ENCODE measurements around the gene SLC16A12. TPM values are rescaled to one million over a fixed set of nuclear protein-coding genes. Genes with fewer than 3 reads are reported as not detected.
A peak's percentile ranks its signal among the peaks of the same experiment; 100 is the strongest.

Gene SLC16A12
- total RNA-seq, 1 experiment from 2014 or later: 0.09 TPM

GRCh38 chr10:89553064-89553734 is 17.8 kb upstream of the SLC16A12 start:
- DNase-seq (ENCODE audit: unreplicated experiment): peak; percentile 84
- intact Hi-C loops (cut with micrococcal nuclease): no loop called here
- Mint-ChIP-seq H3K27ac (ENCODE audit: low read depth, unreplicated experiment) (peak overlapping the region; percentile 90), H3K9me3 (ENCODE audit: unreplicated experiment) (no peaks in the 10 kb centered on the region), H3K4me3 (ENCODE audit: unreplicated experiment) (no peak overlapping the region), H3K36me3 (ENCODE audit: insufficient read depth, unreplicated experiment) (no peaks in the 10 kb centered on the region), H3K27me3 (ENCODE audit: insufficient read depth, unreplicated experiment) (no peaks in the 10 kb centered on the region), H3K4me1 (ENCODE audit: insufficient read depth, unreplicated experiment) (peaks cover 47% of the 10 kb centered on the region)
- no TSS peak for BruUV-seq (replicated peaks)
- ChIA-PET CTCF (interaction anchor here (0.7 to 4.9 kb wide), 5 partner anchors 9 to 135 kb away, joined by 3 to 28 read pairs (median 3); no protein-coding TSS in a partner anchor), POLR2A (interaction anchor here (0.8 to 6.9 kb wide), 16 partner anchors 9 to 302 kb away, joined by 3 to 48 read pairs (median 4); partner anchors contain the start of gene LIPA)
- TF ChIP-seq CTCF (IDR thresholded peaks at IDR 0.05; ENCODE audit: unreplicated experiment): no peak

GRCh38 chr10:89552213-89552612 is 16.8 kb upstream of the SLC16A12 start:
- no TSS peak for BruUV-seq (replicated peaks)
- Mint-ChIP-seq H3K4me1 (ENCODE audit: insufficient read depth, unreplicated experiment) (peaks cover 47% of the 10 kb centered on the region), H3K4me3 (ENCODE audit: unreplicated experiment) (no peak overlapping the region), H3K36me3 (ENCODE audit: insufficient read depth, unreplicated experiment) (no peaks in the 10 kb centered on the region), H3K9me3 (ENCODE audit: unreplicated experiment) (no peaks in the 10 kb centered on the region), H3K27me3 (ENCODE audit: insufficient read depth, unreplicated experiment) (no peaks in the 10 kb centered on the region), H3K27ac (ENCODE audit: low read depth, unreplicated experiment) (no peak overlapping the region)
- no peak for TF ChIP-seq CTCF (IDR thresholded peaks at IDR 0.05; ENCODE audit: unreplicated experiment)
- no peak for DNase-seq (ENCODE audit: unreplicated experiment)
- intact Hi-C loops (cut with micrococcal nuclease): no loop called here
- POLR2A ChIA-PET: interaction anchor here (1.4 to 6.9 kb wide), 8 partner anchors 19 to 301 kb away, joined by 4 to 48 read pairs (median 9); partner anchors contain the start of gene LIPA
- CTCF ChIA-PET: interaction anchor here (0.8 to 4.9 kb wide), 3 partner anchors 86 to 129 kb away, joined by 3 to 28 read pairs (median 3); no protein-coding TSS in a partner anchor

- ChIA-PET CTCF (interaction anchor here (1.9 to 4.9 kb wide), 2 partner anchors 12 to 84 kb away, joined by 7 to 28 read pairs; no protein-coding TSS in a partner anchor), POLR2A (interaction anchor here (0.7 to 6.9 kb wide), 6 partner anchors 18 to 121 kb away, joined by 3 to 48 read pairs (median 14); no protein-coding TSS in a partner anchor)
- Mint-ChIP-seq H3K9me3 (ENCODE audit: unreplicated experiment) (no peaks in the 10 kb centered on the region), H3K36me3 (ENCODE audit: insufficient read depth, unreplicated experiment) (no peaks in the 10 kb centered on the region), H3K27ac (ENCODE audit: low read depth, unreplicated experiment) (no peak overlapping the region), H3K4me1 (ENCODE audit: insufficient read depth, unreplicated experiment) (peaks cover 37% of the 10 kb centered on the region), H3K27me3 (ENCODE audit: insufficient read depth, unreplicated experiment) (no peaks in the 10 kb centered on the region), H3K4me3 (ENCODE audit: unreplicated experiment) (no peak overlapping the region)
- intact Hi-C loops (cut with micrococcal nuclease): no loop called here
- BruUV-seq (replicated peaks): no TSS peak
- DNase-seq (ENCODE audit: unreplicated experiment): peak; percentile 47
- no peak for TF ChIP-seq CTCF (IDR thresholded peaks at IDR 0.05; ENCODE audit: unreplicated experiment)
These were observed 15.1 kb upstream of the SLC16A12 start for GRCh38 chr10:89550509-89550908.

- Mint-ChIP-seq H3K27ac (ENCODE audit: low read depth, unreplicated experiment) (peak overlapping the region; percentile 24), H3K27me3 (ENCODE audit: insufficient read depth, unreplicated experiment) (no peaks in the 10 kb centered on the region), H3K4me3 (ENCODE audit: unreplicated experiment) (no peak overlapping the region), H3K9me3 (ENCODE audit: unreplicated experiment) (no peaks in the 10 kb centered on the region), H3K4me1 (ENCODE audit: insufficient read depth, unreplicated experiment) (peaks cover 35% of the 10 kb centered on the region), H3K36me3 (ENCODE audit: insufficient read depth, unreplicated experiment) (no peaks in the 10 kb centered on the region)
- intact Hi-C loops (cut with micrococcal nuclease): loop anchor here (5.0 kb wide), 1 partner anchor 57 kb away; no protein-coding TSS in a partner anchor
- peak; percentile 22 for DNase-seq (ENCODE audit: unreplicated experiment)
- CTCF ChIA-PET: interaction anchor here (1.5 to 1.9 kb wide), 2 partner anchors 13 to 83 kb away, joined by 6 to 7 read pairs; no protein-coding TSS in a partner anchor
- POLR2A ChIA-PET: interaction anchor here (0.6 to 6.9 kb wide), 11 partner anchors 17 to 298 kb away, joined by 3 to 48 read pairs (median 3); partner anchors contain the start of gene LIPA
- no TSS peak for BruUV-seq (replicated peaks)
- TF ChIP-seq CTCF (IDR thresholded peaks at IDR 0.05; ENCODE audit: unreplicated experiment): no peak
These were observed 14.1 kb upstream of the SLC16A12 start for GRCh38 chr10:89549510-89549909.

Measured in MCF 10A (cell line).